Progenitor cell of endocrine pancreas (in vitro differentiated cells): ENCODE measurements around the gene MYO5A. TPM values are rescaled to one million over a fixed set of nuclear protein-coding genes. Genes with fewer than 3 reads are reported as not detected.

Source experiments
- DNase-seq: peaks from one replicate; pipeline ENCODE4 v3.0.0; 2021; ENCODE audit warnings: low spot score; ENCODE audit not compliant: unreplicated experiment
- H3K27ac Mint-ChIP-seq: 2 replicates; pipeline ENCODE4 v1.8.0; 2021; ENCODE audit warnings: mild to moderate bottlenecking, moderate library complexity, mixed read lengths
- H3K27me3 Mint-ChIP-seq: 2 replicates; pipeline ENCODE4 v1.8.0; 2021; ENCODE audit warnings: mixed read lengths
- H3K36me3 Mint-ChIP-seq: 2 replicates; pipeline ENCODE4 v1.8.0; 2022; ENCODE audit warnings: mixed read lengths; ENCODE audit not compliant: insufficient read depth
- H3K4me1 Mint-ChIP-seq: 2 replicates; pipeline ENCODE4 v1.8.0; 2021; ENCODE audit warnings: low read depth, mixed read lengths
- H3K4me3 Mint-ChIP-seq: 2 replicates; pipeline ENCODE4 v1.8.0; 2021; ENCODE audit warnings: low read depth, mild to moderate bottlenecking, moderate library complexity, mixed read lengths
- H3K9me3 Mint-ChIP-seq: 2 replicates; pipeline ENCODE4 v1.8.0; 2021; ENCODE audit warnings: low read depth, mixed read lengths
- CTCF ChIP-seq: fragments of 200-600 bp; sonication (generic); IDR thresholded peaks from one replicate; pipeline ENCODE4 v1.5.0; 2021; ENCODE audit warnings: antibody characterized with exemption, mild to moderate bottlenecking; ENCODE audit not compliant: unreplicated experiment
- total RNA-seq: library from RNA; stranded (reverse); gene quantifications from 2 replicates; pipeline ENCODE4 v1.2.1, GENCODE V29; 2021

Gene MYO5A
- total RNA-seq, 1 donor from 2014 or later, result 31.0 TPM

GRCh38 chr15:52385670-52386069 is 143.0 kb downstream of the MYO5A start:
- Mint-ChIP-seq H3K4me1 (no peaks in the 10 kb centered on the region), H3K36me3 (peaks cover 13% of the 10 kb centered on the region), H3K27me3 (no peaks in the 10 kb centered on the region), H3K4me3 (no peak overlapping the region), H3K27ac (no peak overlapping the region), H3K9me3 (no peaks in the 10 kb centered on the region)
- DNase-seq, result no peak
- no peak for TF ChIP-seq CTCF

GRCh38 chr15:52383100-52383588 is 145.5 kb downstream of the MYO5A start:
- Mint-ChIP-seq H3K4me3 (no peak overlapping the region), H3K27ac (no peak overlapping the region), H3K4me1 (no peaks in the 10 kb centered on the region), H3K27me3 (no peaks in the 10 kb centered on the region), H3K9me3 (no peaks in the 10 kb centered on the region), H3K36me3 (peaks cover 19% of the 10 kb centered on the region)
- TF ChIP-seq CTCF, result no peak
- DNase-seq, result no peak

GRCh38 chr15:52382647-52383046 is 146.0 kb downstream of the MYO5A start:
- Mint-ChIP-seq H3K9me3 (no peaks in the 10 kb centered on the region), H3K27me3 (no peaks in the 10 kb centered on the region), H3K36me3 (peaks cover 17% of the 10 kb centered on the region)

GRCh38 chr15:52379395-52380106 is 149.1 kb downstream of the MYO5A start:
- no peak for DNase-seq
- no peaks in the 10 kb centered on the region for H3K27me3 Mint-ChIP-seq
- no peak for TF ChIP-seq CTCF
- H3K9me3 Mint-ChIP-seq, result no peaks in the 10 kb centered on the region
- no peak overlapping the region for H3K4me3 Mint-ChIP-seq
- H3K36me3 Mint-ChIP-seq, result peaks cover 32% of the 10 kb centered on the region
- no peak overlapping the region for H3K27ac Mint-ChIP-seq
- H3K4me1 Mint-ChIP-seq, result no peaks in the 10 kb centered on the region

More at GRCh38 chr15:52382647-52383046, 146.0 kb downstream of the MYO5A start:
- Mint-ChIP-seq H3K27ac (no peak overlapping the region), H3K4me1 (no peaks in the 10 kb centered on the region), H3K4me3 (no peak overlapping the region)
- DNase-seq, result no peak
- no peak for TF ChIP-seq CTCF

- no peak overlapping the region for H3K27ac Mint-ChIP-seq
- TF ChIP-seq CTCF, result no peak
Measured at GRCh38 chr15:52378746-52379394, 149.8 kb downstream of the MYO5A start.

More at GRCh38 chr15:52378746-52379394, 149.8 kb downstream of the MYO5A start:
- no peak overlapping the region for H3K4me3 Mint-ChIP-seq
- H3K36me3 Mint-ChIP-seq, result peaks cover 33% of the 10 kb centered on the region
- H3K4me1 Mint-ChIP-seq, result no peaks in the 10 kb centered on the region
- no peaks in the 10 kb centered on the region for H3K9me3 Mint-ChIP-seq
- H3K27me3 Mint-ChIP-seq, result no peaks in the 10 kb centered on the region
- no peak for DNase-seq
